SK-N-SH treated with all-trans-retinoic acid at 6 μM for 48 hours (cell line): Measurements from ENCODE around the gene PIBF1.

Source experiments
- ATAC-seq: fragments of 200-7000 bp; cut with Tn5 transposase; 3 replicates; pipeline ENCODE4 v1.9.1; 2020; ENCODE audit warnings: mild to moderate bottlenecking, moderate library complexity
- ARNTL ChIP-seq: fragments of 450-650 bp; formaldehyde crosslinking; IDR thresholded peaks from 2 replicates; pipeline ENCODE4 v1.5.0; 2020; ENCODE audit warnings: low read depth, mild to moderate bottlenecking, moderate library complexity, borderline replicate concordance
- BACH2 ChIP-seq: fragments of 250-450 bp; sonication (Bioruptor Pico); IDR thresholded peaks from 2 replicates; pipeline ENCODE4 v1.9.0; 2021; ENCODE audit warnings: mild to moderate bottlenecking, borderline replicate concordance
- CSDC2 ChIP-seq: fragments of 250-450 bp; sonication (Bioruptor Pico); IDR thresholded peaks from 2 replicates; pipeline ENCODE4 v1.5.0; 2020; ENCODE audit warnings: mild to moderate bottlenecking, moderate library complexity
- GLIS3 ChIP-seq: fragments of 250-450 bp; sonication (Bioruptor Pico); IDR thresholded peaks from 2 replicates; pipeline ENCODE4 v1.5.0; 2020; ENCODE audit warnings: mild to moderate bottlenecking, moderate library complexity
- ISL1 ChIP-seq: fragments of 250-450 bp; sonication (Bioruptor Pico); IDR thresholded peaks from 2 replicates; pipeline ENCODE4 v2.1.2; 2022; ENCODE audit warnings: mild to moderate bottlenecking, moderate library complexity
- OSR1 ChIP-seq: fragments of 250-450 bp; sonication (Bioruptor Pico); IDR thresholded peaks from 2 replicates; pipeline ENCODE4 v1.8.0; 2022; ENCODE audit warnings: moderate library complexity, mild to moderate bottlenecking, inconsistent platforms
- PPARA ChIP-seq: fragments of 250-450 bp; sonication (Bioruptor Pico); IDR thresholded peaks from 2 replicates; pipeline ENCODE4 v1.5.0; 2020; ENCODE audit warnings: mild to moderate bottlenecking, borderline replicate concordance
- RARB ChIP-seq: fragments of 250-450 bp; sonication (Bioruptor Pico); IDR thresholded peaks from 2 replicates; pipeline ENCODE4 v1.8.0; 2021; ENCODE audit warnings: mild to moderate bottlenecking, moderate library complexity
- SNAI2 ChIP-seq: fragments of 250-450 bp; sonication (Bioruptor Pico); IDR thresholded peaks from 2 replicates; pipeline ENCODE4 v1.5.0; 2020; ENCODE audit warnings: mild to moderate bottlenecking, moderate library complexity
- TCF4 ChIP-seq: fragments of 250-450 bp; sonication (Bioruptor Pico); IDR thresholded peaks from 2 replicates; pipeline ENCODE4 v1.8.0; 2021; ENCODE audit warnings: mild to moderate bottlenecking, moderate library complexity, borderline replicate concordance
- TOX ChIP-seq: fragments of 250-450 bp; sonication (Bioruptor Pico); IDR thresholded peaks from 2 replicates; pipeline ENCODE4 v1.8.0; 2021; ENCODE audit warnings: mild to moderate bottlenecking, moderate library complexity, borderline replicate concordance
- ZC3H10 ChIP-seq: fragments of 250-450 bp; sonication (Bioruptor Pico); IDR thresholded peaks from 2 replicates; pipeline ENCODE4 v1.5.1; 2021; ENCODE audit warnings: mild to moderate bottlenecking, moderate library complexity
- ZFP3 ChIP-seq: fragments of 250-450 bp; sonication (Bioruptor Pico); IDR thresholded peaks from 2 replicates; pipeline ENCODE4 v1.5.0; 2020; ENCODE audit warnings: mild to moderate bottlenecking, moderate library complexity
- ZFP30 ChIP-seq: fragments of 450-650 bp; formaldehyde crosslinking; IDR thresholded peaks from 2 replicates; pipeline ENCODE4 v1.5.0; 2022; ENCODE audit warnings: mild to moderate bottlenecking, moderate library complexity
- ZNF565 ChIP-seq: fragments of 450-650 bp; formaldehyde crosslinking; conservative IDR thresholded peaks from 2 replicates; pipeline ENCODE4 v1.5.0; 2020; ENCODE audit warnings: low read depth, mild to moderate bottlenecking, moderate library complexity
- ZNF70 ChIP-seq: fragments of 450-650 bp; formaldehyde crosslinking; IDR thresholded peaks from 2 replicates; pipeline ENCODE4 v1.5.0; 2020; ENCODE audit warnings: mild to moderate bottlenecking, moderate library complexity
- ZNF8 ChIP-seq: fragments of 450-650 bp; formaldehyde crosslinking; IDR thresholded peaks from 2 replicates; pipeline ENCODE4 v1.5.0; 2020; ENCODE audit warnings: mild to moderate bottlenecking, moderate library complexity
- TF ChIP-seq, protein P1 (sequence below): fragments of 250-450 bp; sonication (Bioruptor Pico); IDR thresholded peaks from 2 replicates; pipeline ENCODE4 v1.5.0; 2020; ENCODE audit warnings: mild to moderate bottlenecking, moderate library complexity
- TF ChIP-seq, protein P2 (sequence below): fragments of 250-450 bp; sonication (Bioruptor Pico); IDR thresholded peaks from 2 replicates; pipeline ENCODE4 v1.8.0; 2021; ENCODE audit warnings: low read depth, mild to moderate bottlenecking, moderate library complexity, borderline replicate concordance
- TF ChIP-seq, protein P3 (sequence below): fragments of 250-450 bp; sonication (Bioruptor Pico); IDR thresholded peaks from 2 replicates; pipeline ENCODE4 v1.5.1; 2021; ENCODE audit warnings: mild to moderate bottlenecking, moderate library complexity
- TF ChIP-seq, protein P4 (sequence below): fragments of 250-450 bp; sonication (Bioruptor Pico); IDR thresholded peaks from 2 replicates; pipeline ENCODE4 v1.8.0; 2020; ENCODE audit warnings: mild to moderate bottlenecking, moderate library complexity, borderline replicate concordance
- TF ChIP-seq, protein P5 (sequence below): fragments of 250-450 bp; sonication (Bioruptor Pico); IDR thresholded peaks from 2 replicates; pipeline ENCODE4 v1.5.1; 2020; ENCODE audit warnings: low read depth, mild to moderate bottlenecking, moderate library complexity

The PIBF1 gene

DNA sequence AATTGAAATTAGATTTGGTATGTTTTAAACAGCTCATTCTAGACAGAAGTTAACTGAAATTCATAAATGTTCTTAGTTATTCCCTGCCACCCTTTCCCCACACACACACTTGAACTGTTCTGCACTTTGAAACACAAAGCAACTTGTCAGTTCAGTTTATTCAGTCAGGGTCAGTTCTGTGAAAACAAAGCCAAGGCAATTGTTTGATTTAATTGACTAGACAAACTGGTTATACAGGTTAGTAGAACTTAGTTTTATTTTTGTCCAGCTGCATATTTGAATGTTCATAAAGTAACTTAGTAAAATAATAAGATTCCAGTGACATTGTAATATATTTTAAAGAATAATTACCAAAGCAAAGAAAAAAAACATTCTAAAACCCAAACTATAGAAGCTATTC lies 178.6 kb downstream of the PIBF1 start:
- TF ChIP-seq RARB (CRISPR knock-in tag) (no peak), ZNF565 (CRISPR knock-in tag) (no peak), ZNF70 (CRISPR knock-in tag) (no peak), ZC3H10 (CRISPR knock-in tag) (no peak), CSDC2 (CRISPR knock-in tag) (no peak), TCF4 (CRISPR knock-in tag) (no peak), ISL1 (CRISPR knock-in tag) (no peak), ZFP30 (CRISPR knock-in tag) (no peak), SNAI2 (no peak)
- TF ChIP-seq, protein P1, sequence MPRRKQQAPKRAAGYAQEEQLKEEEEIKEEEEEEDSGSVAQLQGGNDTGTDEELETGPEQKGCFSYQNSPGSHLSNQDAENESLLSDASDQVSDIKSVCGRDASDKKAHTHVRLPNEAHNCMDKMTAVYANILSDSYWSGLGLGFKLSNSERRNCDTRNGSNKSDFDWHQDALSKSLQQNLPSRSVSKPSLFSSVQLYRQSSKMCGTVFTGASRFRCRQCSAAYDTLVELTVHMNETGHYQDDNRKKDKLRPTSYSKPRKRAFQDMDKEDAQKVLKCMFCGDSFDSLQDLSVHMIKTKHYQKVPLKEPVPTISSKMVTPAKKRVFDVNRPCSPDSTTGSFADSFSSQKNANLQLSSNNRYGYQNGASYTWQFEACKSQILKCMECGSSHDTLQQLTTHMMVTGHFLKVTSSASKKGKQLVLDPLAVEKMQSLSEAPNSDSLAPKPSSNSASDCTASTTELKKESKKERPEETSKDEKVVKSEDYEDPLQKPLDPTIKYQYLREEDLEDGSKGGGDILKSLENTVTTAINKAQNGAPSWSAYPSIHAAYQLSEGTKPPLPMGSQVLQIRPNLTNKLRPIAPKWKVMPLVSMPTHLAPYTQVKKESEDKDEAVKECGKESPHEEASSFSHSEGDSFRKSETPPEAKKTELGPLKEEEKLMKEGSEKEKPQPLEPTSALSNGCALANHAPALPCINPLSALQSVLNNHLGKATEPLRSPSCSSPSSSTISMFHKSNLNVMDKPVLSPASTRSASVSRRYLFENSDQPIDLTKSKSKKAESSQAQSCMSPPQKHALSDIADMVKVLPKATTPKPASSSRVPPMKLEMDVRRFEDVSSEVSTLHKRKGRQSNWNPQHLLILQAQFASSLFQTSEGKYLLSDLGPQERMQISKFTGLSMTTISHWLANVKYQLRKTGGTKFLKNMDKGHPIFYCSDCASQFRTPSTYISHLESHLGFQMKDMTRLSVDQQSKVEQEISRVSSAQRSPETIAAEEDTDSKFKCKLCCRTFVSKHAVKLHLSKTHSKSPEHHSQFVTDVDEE (CRISPR knock-in tag): no peak
- TF ChIP-seq, protein P2, sequence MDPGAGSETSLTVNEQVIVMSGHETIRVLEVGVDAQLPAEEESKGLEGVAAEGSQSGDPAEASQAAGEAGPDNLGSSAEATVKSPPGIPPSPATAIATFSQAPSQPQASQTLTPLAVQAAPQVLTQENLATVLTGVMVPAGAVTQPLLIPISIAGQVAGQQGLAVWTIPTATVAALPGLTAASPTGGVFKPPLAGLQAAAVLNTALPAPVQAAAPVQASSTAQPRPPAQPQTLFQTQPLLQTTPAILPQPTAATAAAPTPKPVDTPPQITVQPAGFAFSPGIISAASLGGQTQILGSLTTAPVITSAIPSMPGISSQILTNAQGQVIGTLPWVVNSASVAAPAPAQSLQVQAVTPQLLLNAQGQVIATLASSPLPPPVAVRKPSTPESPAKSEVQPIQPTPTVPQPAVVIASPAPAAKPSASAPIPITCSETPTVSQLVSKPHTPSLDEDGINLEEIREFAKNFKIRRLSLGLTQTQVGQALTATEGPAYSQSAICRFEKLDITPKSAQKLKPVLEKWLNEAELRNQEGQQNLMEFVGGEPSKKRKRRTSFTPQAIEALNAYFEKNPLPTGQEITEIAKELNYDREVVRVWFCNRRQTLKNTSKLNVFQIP (CRISPR knock-in tag): no peak

DNA sequence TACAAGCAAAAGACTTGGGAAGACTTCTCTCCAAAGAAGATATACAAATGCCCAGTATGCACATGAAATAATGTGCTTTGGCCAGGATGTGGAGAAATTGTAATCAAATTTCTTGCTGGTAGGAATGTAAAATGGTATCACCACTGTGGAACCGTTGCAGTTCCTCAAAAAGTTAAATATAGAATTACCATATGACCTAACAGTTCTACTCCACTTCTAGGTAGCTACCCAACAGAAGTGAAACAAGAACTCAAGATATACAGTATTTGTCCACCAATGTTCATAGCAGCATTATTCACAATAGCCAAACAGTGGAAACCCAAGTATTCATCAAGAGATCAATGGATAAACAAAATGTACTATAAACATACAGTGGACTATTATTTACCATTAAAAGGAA lies 181.8 kb downstream of the PIBF1 start:
- no peak for TF ChIP-seq CSDC2 (CRISPR knock-in tag)
- TF ChIP-seq, protein P3, sequence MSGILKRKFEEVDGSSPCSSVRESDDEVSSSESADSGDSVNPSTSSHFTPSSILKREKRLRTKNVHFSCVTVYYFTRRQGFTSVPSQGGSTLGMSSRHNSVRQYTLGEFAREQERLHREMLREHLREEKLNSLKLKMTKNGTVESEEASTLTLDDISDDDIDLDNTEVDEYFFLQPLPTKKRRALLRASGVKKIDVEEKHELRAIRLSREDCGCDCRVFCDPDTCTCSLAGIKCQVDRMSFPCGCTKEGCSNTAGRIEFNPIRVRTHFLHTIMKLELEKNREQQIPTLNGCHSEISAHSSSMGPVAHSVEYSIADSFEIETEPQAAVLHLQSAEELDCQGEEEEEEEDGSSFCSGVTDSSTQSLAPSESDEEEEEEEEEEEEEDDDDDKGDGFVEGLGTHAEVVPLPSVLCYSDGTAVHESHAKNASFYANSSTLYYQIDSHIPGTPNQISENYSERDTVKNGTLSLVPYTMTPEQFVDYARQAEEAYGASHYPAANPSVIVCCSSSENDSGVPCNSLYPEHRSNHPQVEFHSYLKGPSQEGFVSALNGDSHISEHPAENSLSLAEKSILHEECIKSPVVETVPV (CRISPR knock-in tag): no peak
- TF ChIP-seq ZFP3 (CRISPR knock-in tag): no peak
- no peak for TF ChIP-seq OSR1 (CRISPR knock-in tag)
- no peak for TF ChIP-seq ARNTL (CRISPR knock-in tag)
- TF ChIP-seq, protein P4, sequence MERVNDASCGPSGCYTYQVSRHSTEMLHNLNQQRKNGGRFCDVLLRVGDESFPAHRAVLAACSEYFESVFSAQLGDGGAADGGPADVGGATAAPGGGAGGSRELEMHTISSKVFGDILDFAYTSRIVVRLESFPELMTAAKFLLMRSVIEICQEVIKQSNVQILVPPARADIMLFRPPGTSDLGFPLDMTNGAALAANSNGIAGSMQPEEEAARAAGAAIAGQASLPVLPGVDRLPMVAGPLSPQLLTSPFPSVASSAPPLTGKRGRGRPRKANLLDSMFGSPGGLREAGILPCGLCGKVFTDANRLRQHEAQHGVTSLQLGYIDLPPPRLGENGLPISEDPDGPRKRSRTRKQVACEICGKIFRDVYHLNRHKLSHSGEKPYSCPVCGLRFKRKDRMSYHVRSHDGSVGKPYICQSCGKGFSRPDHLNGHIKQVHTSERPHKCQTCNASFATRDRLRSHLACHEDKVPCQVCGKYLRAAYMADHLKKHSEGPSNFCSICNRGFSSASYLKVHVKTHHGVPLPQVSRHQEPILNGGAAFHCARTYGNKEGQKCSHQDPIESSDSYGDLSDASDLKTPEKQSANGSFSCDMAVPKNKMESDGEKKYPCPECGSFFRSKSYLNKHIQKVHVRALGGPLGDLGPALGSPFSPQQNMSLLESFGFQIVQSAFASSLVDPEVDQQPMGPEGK (CRISPR knock-in tag): no peak
- TF ChIP-seq ZNF565 (CRISPR knock-in tag): no peak
- no peak for TF ChIP-seq BACH2 (CRISPR knock-in tag)
- no peak for TF ChIP-seq RARB (CRISPR knock-in tag)
- TF ChIP-seq, protein P5, sequence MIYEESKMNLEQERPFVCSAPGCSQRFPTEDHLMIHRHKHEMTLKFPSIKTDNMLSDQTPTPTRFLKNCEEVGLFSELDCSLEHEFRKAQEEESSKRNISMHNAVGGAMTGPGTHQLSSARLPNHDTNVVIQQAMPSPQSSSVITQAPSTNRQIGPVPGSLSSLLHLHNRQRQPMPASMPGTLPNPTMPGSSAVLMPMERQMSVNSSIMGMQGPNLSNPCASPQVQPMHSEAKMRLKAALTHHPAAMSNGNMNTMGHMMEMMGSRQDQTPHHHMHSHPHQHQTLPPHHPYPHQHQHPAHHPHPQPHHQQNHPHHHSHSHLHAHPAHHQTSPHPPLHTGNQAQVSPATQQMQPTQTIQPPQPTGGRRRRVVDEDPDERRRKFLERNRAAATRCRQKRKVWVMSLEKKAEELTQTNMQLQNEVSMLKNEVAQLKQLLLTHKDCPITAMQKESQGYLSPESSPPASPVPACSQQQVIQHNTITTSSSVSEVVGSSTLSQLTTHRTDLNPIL (CRISPR knock-in tag): no peak
- no peak for TF ChIP-seq TOX
- no peak for TF ChIP-seq SNAI2
- no peak for TF ChIP-seq PPARA (CRISPR knock-in tag)
- TF ChIP-seq ISL1 (CRISPR knock-in tag): no peak
- no peak for TF ChIP-seq ZNF70 (CRISPR knock-in tag)
- TF ChIP-seq ZNF8 (CRISPR knock-in tag): no peak
- TF ChIP-seq, protein P2 (CRISPR knock-in tag): no peak
- TF ChIP-seq, protein P1 (CRISPR knock-in tag): no peak
- no peak for TF ChIP-seq GLIS3
- no peak for ATAC-seq

More for the DNA sequence above, 178.6 kb downstream of the PIBF1 start:
- no peak for ATAC-seq
